Activated naive CD8-positive, alpha-beta T cell treated with anti-CD3 and anti-CD28 coated beads, Interleukin-2, amount 10 ng/mL, durations not matched to agents 7 days and 5 days (primary cell): ENCODE measurements around the gene MYLK3. TPM values are rescaled to one million over a fixed set of nuclear protein-coding genes. Genes with fewer than 3 reads are reported as not detected.
"Not testable (repeated sequence)": the region's sequence is repeated elsewhere in the genome, so short reads cannot be mapped to it uniquely, and the experiment has no call there.

Source experiments
- ATAC-seq: fragments of 150-1000 bp; cut with Tn5 transposase; one replicate; pipeline ENCODE4 v1.10.0; 2021; ENCODE audit warnings: low read depth, moderate library complexity
- POLR2A ChIA-PET: fragments of 350-600 bp; sonication (Branson Sonifier 250); formaldehyde crosslinking; loops from one replicate; lab custom pipeline; 2021; ENCODE audit warnings: antibody characterized with exemption; lab: Charles Lee
- DNase-seq: peaks from one replicate; pipeline ENCODE4 v3.0.0; 2021
- H3K27ac Mint-ChIP-seq: one replicate; pipeline ENCODE4 v1.8.0; 2022; ENCODE audit warnings: mild to moderate bottlenecking, mixed read lengths
- H3K27me3 Mint-ChIP-seq: one replicate; pipeline ENCODE4 v1.8.0; 2022; ENCODE audit warnings: mild to moderate bottlenecking, moderate library complexity, mixed read lengths
- H3K36me3 Mint-ChIP-seq: one replicate; pipeline ENCODE4 v1.8.0; 2021; ENCODE audit warnings: mild to moderate bottlenecking, mixed read lengths
- H3K4me1 Mint-ChIP-seq: one replicate; pipeline ENCODE4 v1.8.0; 2021; ENCODE audit warnings: mixed read lengths
- H3K4me3 Mint-ChIP-seq: one replicate; pipeline ENCODE4 v1.8.0; 2022; ENCODE audit warnings: mild to moderate bottlenecking, moderate library complexity, mixed read lengths
- H3K9me3 Mint-ChIP-seq: one replicate; pipeline ENCODE4 v1.8.0; 2021; ENCODE audit warnings: mixed read lengths
- total RNA-seq, 2 experiments: library from RNA; stranded (reverse); gene quantifications; one replicate each; pipeline ENCODE4 v1.2.3, GENCODE V29; 2021

MYLK3 gene
- total RNA-seq, result under 1 TPM in 1 of 2 experiments, not detected in 1; 0.61 TPM

DNA sequence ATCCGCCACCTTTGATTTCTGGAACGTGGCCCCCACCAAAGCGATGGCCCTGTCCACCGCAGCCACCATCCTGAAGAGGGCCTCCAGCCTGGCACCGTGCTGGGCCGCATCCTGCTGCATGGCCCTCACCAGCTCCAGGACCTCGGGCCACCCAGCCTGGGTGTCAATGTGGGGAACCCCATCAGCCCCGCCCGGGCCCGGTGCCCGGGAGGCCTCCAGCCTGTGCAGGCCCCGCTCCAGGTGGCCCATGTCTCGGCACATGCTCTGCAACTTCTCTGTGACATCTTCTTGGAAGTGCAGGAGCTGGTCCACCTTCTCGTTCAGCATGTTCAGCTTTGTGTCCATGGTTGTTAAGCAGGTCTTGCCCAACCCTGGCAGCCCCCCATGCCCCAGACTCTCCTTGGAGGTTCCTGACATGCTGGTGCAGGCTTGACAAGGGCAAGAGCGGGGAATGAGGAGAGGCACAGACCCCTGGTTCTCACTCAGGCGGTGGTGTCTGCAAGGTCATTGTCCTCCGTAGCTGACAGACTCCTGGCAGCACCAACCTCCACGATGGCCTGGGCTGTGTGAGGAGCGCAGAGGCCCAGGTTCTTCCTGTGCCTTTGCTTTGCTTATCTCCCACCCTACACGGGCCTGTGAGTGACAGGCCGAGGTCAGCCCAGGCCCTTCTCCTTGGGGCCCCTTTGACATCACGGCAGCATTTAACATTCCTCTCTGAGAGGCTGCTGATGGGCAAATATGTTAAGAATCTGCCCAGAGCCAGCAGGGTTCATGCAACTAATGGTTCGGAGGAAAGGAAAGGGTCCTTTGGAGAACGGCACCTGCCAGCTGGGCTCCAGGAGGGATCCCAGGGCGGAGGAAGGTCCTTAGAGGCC, at the start of gene MYLK3:
Gene MYLK3 (minus strand): TSS at position 568 of the 875 bp plus-strand sequence. CDS start 151 bp downstream, at position 417.
- Mint-ChIP-seq H3K27me3 (peaks cover 4% of the 10 kb centered on the region), H3K36me3 (no peaks in the 10 kb centered on the region), H3K4me1 (peaks cover 5% of the 10 kb centered on the region), H3K9me3 (no peaks in the 10 kb centered on the region), H3K4me3 (no peak within 1 kb of the TSS), H3K27ac (no peak within 1 kb of the TSS)
- ATAC-seq (no peak), DNase-seq (no peak)
- POLR2A ChIA-PET, result no interaction called here

- Mint-ChIP-seq H3K4me3 (no peak overlapping the region), H3K4me1 (peaks cover under 1% of the 10 kb centered on the region)
Observed at GRCh38 chr16:46797501-46797900, 49.4 kb upstream of the MYLK3 start.

GRCh38 chr16:46796764-46797269, 48.7 kb upstream of the MYLK3 start:
- Mint-ChIP-seq H3K4me1 (no peaks in the 10 kb centered on the region), H3K27ac (no peak overlapping the region), H3K9me3 (peaks cover 25% of the 10 kb centered on the region), H3K27me3 (no peaks in the 10 kb centered on the region), H3K4me3 (no peak overlapping the region), H3K36me3 (peaks cover 33% of the 10 kb centered on the region)
- POLR2A ChIA-PET, result no interaction called here
- DNase-seq (no peak), ATAC-seq (no peak)

More at GRCh38 chr16:46797501-46797900, 49.4 kb upstream of the MYLK3 start:
- Mint-ChIP-seq H3K36me3 (peaks cover 31% of the 10 kb centered on the region), H3K9me3 (peaks cover 22% of the 10 kb centered on the region), H3K27me3 (no peaks in the 10 kb centered on the region), H3K27ac (no peak overlapping the region)
- no peak for ATAC-seq
- DNase-seq, result no peak
- POLR2A ChIA-PET, result no interaction called here

DNA sequence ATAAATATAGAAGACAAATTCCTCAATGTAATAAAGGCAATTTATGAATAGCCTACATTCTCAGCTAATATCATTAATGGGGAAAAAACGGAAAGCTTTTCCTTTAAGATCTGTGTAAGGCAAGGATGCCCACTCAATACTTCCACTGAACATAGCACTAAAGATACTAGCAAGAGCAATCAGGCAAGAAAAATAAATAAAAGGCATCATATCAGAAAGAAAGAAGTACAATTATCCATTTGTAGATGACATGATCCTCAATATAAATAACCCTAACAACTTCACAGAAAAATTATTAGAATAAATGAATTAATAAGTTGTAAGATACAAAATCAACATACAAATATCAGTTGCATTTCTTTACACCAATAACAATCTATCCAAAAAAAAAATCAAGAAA, 45.7 kb upstream of the MYLK3 start:
- peaks cover 25% of the 10 kb centered on the region for H3K9me3 Mint-ChIP-seq
- POLR2A ChIA-PET, result no interaction called here
- no peak overlapping the region for H3K27ac Mint-ChIP-seq
- no peaks in the 10 kb centered on the region for H3K27me3 Mint-ChIP-seq
- ATAC-seq (no peak), DNase-seq (no peak)
- H3K4me3 Mint-ChIP-seq, result no peak overlapping the region
- H3K4me1 Mint-ChIP-seq, result peaks cover 14% of the 10 kb centered on the region
- H3K36me3 Mint-ChIP-seq, result peaks cover 32% of the 10 kb centered on the region

- peaks cover 14% of the 10 kb centered on the region for H3K4me1 Mint-ChIP-seq
- DNase-seq, result no peak
- H3K4me3 Mint-ChIP-seq, result peak overlapping the region; percentile 83
- POLR2A ChIA-PET, result interaction anchor here (1.2 to 1.6 kb wide), 4 partner anchors 9 to 182 kb away, joined by 3 to 5 read pairs (median 4); partner anchors contain the start of genes C16orf87, DNAJA2, ORC6 and VPS35
- no peak for ATAC-seq
- peaks cover 20% of the 10 kb centered on the region for H3K9me3 Mint-ChIP-seq
- peaks cover 23% of the 10 kb centered on the region for H3K36me3 Mint-ChIP-seq
- H3K27me3 Mint-ChIP-seq, result no peaks in the 10 kb centered on the region
- H3K27ac Mint-ChIP-seq, result peak overlapping the region; percentile 2
Observed at GRCh38 chr16:46790599-46791270, 42.6 kb upstream of the MYLK3 start.

- DNase-seq (peak; percentile 82), ATAC-seq (peak; percentile 99)
- peak overlapping the region; percentile 83 for H3K4me3 Mint-ChIP-seq
- H3K27ac Mint-ChIP-seq, result peak overlapping the region; percentile 42
- H3K36me3 Mint-ChIP-seq, result peaks cover 13% of the 10 kb centered on the region
- no peaks in the 10 kb centered on the region for H3K27me3 Mint-ChIP-seq
- H3K4me1 Mint-ChIP-seq, result peaks cover 14% of the 10 kb centered on the region
- peaks cover 12% of the 10 kb centered on the region for H3K9me3 Mint-ChIP-seq
- POLR2A ChIA-PET, result interaction anchor here (0.9 to 1.6 kb wide), 6 partner anchors 10 to 183 kb away, joined by 3 to 5 read pairs (median 4); partner anchors contain the start of genes C16orf87, DNAJA2, ORC6 and VPS35
Observed at GRCh38 chr16:46789499-46790414, 41.6 kb upstream of the MYLK3 start.

DNA sequence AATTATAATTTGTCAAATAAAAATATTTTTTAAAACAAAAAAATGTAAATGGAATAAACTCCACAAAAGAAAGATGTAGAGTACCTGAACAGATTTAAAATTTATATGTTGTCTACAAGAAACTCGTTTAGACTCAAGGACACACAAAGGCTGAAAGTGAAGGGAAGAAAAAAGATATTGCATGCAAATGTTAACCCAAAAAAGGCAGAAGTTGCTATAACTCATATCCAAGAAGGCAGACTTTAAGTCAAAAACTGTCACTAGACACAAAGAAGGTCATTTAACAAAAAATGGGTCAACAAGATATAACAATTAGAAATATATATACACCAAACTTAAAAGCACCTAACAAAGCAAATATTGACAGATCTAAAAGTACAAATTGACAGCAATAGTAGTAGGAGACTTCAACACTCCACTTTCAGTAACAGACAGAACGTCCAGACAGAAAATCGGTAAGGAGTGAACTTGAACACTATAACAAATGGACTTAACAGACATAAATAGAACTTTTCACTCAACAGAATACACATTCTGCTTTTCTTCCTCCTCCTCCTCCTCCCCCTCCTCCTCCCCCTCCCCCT, 40.8 kb upstream of the MYLK3 start:
- no peak for ATAC-seq
- Mint-ChIP-seq H3K4me1 (peaks cover 14% of the 10 kb centered on the region), H3K27me3 (no peaks in the 10 kb centered on the region), H3K9me3 (peaks cover 8% of the 10 kb centered on the region), H3K27ac (no peak overlapping the region), H3K36me3 (peaks cover 7% of the 10 kb centered on the region), H3K4me3 (peak overlapping the region; percentile 25)
- no peak for DNase-seq
- POLR2A ChIA-PET, result interaction anchor here (1.0 kb wide), 1 partner anchor 41 kb away, joined by 3 read pairs; no protein-coding TSS in a partner anchor

GRCh38 chr16:46787909-46788308, 39.8 kb upstream of the MYLK3 start:
- H3K36me3 Mint-ChIP-seq, result peaks cover 4% of the 10 kb centered on the region
- POLR2A ChIA-PET, result interaction anchor here (0.6 kb wide), 1 partner anchor 167 kb away, joined by 4 read pairs; no protein-coding TSS in a partner anchor
- ATAC-seq, result no peak
- DNase-seq, result no peak
- no peaks in the 10 kb centered on the region for H3K27me3 Mint-ChIP-seq
- H3K4me1 Mint-ChIP-seq, result peaks cover 14% of the 10 kb centered on the region
- H3K9me3 Mint-ChIP-seq, result peaks cover 5% of the 10 kb centered on the region
- no peak overlapping the region for H3K4me3 Mint-ChIP-seq
- H3K27ac Mint-ChIP-seq, result no peak overlapping the region

GRCh38 chr16:46785076-46785845, 37.1 kb upstream of the MYLK3 start:
- Mint-ChIP-seq H3K4me1 (peaks cover 6% of the 10 kb centered on the region), H3K4me3 (no peak overlapping the region), H3K36me3 (no peaks in the 10 kb centered on the region), H3K27me3 (no peaks in the 10 kb centered on the region), H3K9me3 (peaks cover 3% of the 10 kb centered on the region), H3K27ac (no peak overlapping the region)
- POLR2A ChIA-PET, result no interaction called here
- ATAC-seq (no peak), DNase-seq (no peak)

DNA sequence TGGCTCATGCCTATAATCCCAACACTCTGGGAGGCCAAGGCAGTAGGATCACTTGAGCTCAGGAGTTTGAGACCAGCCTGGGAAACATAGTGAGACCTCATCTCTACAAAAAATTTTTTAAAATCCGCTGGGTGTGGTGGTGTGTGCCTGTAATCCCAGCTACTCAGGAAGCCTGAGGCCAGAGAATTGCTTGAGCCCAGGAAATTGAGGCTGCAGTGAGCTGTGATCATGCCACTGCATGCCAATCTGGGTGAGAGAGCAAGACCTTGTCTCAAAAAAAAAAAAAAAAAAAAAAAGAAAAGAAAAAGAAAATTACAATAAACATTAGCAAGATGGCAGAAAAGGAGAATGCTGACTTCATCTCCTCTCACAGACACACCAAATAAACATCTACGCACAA, 36.4 kb upstream of the MYLK3 start:
- POLR2A ChIA-PET, result not testable (repeated sequence)

GRCh38 chr16:46783800-46784199, 35.7 kb upstream of the MYLK3 start:
- Mint-ChIP-seq H3K4me3 (no peak overlapping the region), H3K4me1 (no peaks in the 10 kb centered on the region), H3K9me3 (peaks cover 3% of the 10 kb centered on the region), H3K27ac (no peak overlapping the region), H3K36me3 (no peaks in the 10 kb centered on the region), H3K27me3 (no peaks in the 10 kb centered on the region)
- no peak for DNase-seq
- POLR2A ChIA-PET, result no interaction called here
- ATAC-seq, result no peak

More for the DNA sequence above, 36.4 kb upstream of the MYLK3 start:
- not testable (repeated sequence) for H3K9me3 Mint-ChIP-seq, H3K4me1 Mint-ChIP-seq, H3K4me3 Mint-ChIP-seq, H3K36me3 Mint-ChIP-seq, H3K27ac Mint-ChIP-seq, DNase-seq, H3K27me3 Mint-ChIP-seq, ATAC-seq
